Epithelial cell of esophagus (primary cell): Measurements from ENCODE around the gene MUSTN1.
A peak's percentile ranks its signal among the peaks of the same experiment; 100 is the strongest.

Experiments
- DNase-seq: peaks from one replicate; pipeline ENCODE4 v3.0.0; 2010; ENCODE audit warnings: low read depth
- H3K4me3 ChIP-seq: 2 replicates; pipeline ENCODE4 v1.5.1; 2011; ENCODE audit warnings: mild to moderate bottlenecking, low read length, control low read depth
- TF ChIP-seq, protein P1 (sequence below): IDR thresholded peaks from 2 replicates; pipeline ENCODE4 v1.5.1; 2011; ENCODE audit warnings: low read depth, mild to moderate bottlenecking, low read length, control low read depth, inconsistent platforms; ENCODE audit not compliant: insufficient read depth; ENCODE audit errors: missing control alignments

MUSTN1 gene

DNA sequence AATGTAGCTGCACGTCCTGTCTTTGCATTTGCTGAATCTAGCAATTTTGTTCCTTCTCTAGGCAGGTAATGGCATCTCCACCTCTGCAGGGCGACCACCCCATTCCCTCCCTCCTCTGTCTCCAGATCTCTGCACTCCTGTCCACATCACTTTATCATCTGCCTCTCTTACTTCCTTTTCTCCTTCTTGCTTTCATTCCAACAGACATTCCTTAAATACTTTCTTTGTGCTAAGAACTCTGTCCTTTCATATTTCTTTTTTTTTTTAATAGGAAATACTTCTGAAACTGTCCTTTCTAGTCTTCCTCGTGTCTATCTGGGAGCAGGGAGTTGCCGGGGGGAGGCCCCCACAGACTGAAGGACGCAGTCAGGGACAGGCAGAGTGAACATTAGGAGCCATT lies 33.0 kb downstream of the MUSTN1 start:
- TF ChIP-seq, protein P1, sequence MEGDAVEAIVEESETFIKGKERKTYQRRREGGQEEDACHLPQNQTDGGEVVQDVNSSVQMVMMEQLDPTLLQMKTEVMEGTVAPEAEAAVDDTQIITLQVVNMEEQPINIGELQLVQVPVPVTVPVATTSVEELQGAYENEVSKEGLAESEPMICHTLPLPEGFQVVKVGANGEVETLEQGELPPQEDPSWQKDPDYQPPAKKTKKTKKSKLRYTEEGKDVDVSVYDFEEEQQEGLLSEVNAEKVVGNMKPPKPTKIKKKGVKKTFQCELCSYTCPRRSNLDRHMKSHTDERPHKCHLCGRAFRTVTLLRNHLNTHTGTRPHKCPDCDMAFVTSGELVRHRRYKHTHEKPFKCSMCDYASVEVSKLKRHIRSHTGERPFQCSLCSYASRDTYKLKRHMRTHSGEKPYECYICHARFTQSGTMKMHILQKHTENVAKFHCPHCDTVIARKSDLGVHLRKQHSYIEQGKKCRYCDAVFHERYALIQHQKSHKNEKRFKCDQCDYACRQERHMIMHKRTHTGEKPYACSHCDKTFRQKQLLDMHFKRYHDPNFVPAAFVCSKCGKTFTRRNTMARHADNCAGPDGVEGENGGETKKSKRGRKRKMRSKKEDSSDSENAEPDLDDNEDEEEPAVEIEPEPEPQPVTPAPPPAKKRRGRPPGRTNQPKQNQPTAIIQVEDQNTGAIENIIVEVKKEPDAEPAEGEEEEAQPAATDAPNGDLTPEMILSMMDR, result no peak
- DNase-seq, result no peak
- no peak overlapping the region for H3K4me3 ChIP-seq

DNA sequence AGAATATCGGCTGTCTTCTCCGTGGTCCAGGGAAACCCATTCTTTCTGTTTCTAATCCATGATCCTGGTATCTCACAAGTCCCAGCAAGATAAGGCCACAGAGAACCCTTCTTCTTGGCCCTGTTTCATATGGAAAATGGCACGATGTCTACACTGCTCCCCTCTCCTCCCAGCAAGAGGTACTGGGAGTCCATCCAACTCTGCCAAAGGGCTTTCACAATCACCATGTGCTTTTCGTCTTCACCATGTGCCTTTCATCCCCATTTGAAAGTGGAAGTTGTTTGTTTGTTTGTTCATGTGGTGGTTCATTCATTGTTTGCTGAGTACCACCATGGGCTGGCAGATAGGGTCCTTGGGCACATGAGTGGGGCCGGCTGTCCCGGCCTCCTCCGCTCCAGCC lies 34.7 kb downstream of the MUSTN1 start:
- no peak for DNase-seq
- H3K4me3 ChIP-seq, result no peak overlapping the region
- TF ChIP-seq, protein P1, result no peak

DNA sequence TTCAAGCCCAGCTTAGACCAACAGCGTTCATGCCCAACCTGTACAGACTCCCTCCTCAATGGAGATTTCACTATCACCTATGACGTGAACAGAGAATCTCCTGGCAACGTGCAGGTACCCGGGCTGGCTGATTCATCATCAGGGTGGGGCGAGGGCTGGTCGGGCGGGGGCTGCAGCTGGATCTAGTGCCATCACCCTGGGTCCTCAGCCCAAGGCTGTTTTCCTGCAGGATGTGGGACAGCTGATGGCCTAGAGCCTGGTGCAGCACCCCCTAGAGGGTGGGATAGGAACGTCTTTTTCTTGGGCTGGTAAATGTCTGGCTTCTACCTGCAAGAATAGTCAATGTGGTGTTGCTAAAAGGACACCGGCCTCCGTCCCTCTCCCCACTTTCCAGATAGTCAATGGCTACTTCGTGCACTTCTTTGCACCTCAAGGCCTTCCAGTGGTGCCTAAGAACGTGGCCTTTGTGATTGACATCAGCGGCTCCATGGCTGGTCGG lies 35.8 kb downstream of the MUSTN1 start:
- peak; percentile 79 for DNase-seq
- TF ChIP-seq, protein P1, result peak; percentile 57
- no peak overlapping the region for H3K4me3 ChIP-seq

DNA sequence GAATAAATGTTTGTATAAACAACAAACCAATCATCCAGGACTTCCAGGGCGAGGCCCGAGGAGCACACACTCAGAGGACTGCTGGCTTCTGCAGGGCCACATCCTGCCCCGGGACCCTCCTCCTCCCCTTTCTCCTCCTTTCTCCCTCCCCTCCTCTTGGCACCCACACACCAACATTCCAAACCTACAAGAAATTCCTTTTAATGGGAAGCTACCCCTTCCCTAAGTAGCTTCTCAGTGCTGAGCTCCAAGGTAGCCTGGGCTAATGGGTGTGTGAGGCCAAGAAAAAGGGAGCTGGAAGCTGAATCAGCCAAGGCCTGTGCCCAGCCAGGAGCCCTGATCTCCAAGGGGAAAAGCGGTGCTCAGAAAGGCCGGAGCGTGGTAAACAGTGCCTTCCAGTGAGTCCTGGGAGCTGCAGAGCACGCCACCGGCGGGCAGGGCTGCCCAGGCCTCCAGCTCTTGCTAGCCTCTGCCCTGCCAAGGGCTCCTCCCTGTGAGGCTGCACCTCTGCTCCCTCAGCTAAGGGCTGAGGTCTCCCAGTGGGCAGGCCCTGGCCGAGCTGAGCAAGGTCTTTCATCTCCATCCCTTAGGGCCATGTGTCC lies 36.3 kb downstream of the MUSTN1 start:
- no peak overlapping the region for H3K4me3 ChIP-seq
- DNase-seq, result no peak
- TF ChIP-seq, protein P1, result no peak

DNA sequence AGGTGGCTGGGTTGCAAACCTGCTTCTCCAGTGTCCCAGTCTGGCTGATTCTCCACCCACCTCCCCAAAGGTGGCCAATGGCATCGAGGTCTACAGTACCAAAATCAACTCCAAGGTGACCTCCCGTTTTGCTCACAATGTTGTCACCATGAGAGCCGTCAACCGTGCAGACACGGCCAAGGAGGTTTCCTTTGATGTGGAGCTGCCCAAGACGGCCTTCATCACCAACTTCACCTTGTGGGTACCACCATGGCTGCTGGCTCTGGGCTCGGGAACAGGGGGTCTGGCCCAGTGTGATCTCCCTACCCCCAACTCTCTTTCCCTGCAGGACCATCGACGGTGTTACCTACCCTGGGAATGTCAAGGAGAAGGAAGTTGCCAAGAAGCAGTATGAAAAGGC lies 38.4 kb downstream of the MUSTN1 start:
- TF ChIP-seq, protein P1, result no peak
- DNase-seq, result no peak
- no peak overlapping the region for H3K4me3 ChIP-seq

DNA sequence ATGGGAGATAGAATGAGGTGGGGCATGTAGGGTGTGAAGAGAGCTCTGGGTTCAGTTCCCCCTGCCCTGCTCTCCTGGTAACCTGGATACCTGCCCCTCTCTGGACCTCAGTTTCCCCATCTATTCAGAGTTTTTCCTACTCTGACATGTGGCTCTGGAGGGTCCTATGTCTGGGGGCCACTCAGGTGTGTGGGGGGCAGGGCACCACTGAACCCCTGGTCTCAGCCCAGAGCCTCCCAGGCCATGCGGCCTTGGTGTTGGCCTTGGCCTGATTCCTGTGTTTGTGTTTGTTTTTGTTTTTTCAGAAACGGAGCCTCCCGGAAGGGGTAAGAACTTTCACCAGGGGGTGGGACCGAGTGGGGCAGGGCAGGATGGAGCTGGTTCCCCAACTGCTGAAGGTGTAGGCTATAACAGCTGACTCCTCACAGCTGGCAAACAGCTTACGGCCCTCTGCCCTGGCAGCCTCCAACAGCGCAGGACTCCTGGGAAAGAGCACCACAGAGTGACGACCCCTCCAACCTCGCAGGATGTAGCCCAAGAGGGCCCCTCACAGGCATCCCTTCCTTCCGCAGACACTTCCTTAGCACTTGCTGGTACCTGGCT lies 39.4 kb downstream of the MUSTN1 start:
- TF ChIP-seq, protein P1, result no peak
- no peak for DNase-seq
- no peak overlapping the region for H3K4me3 ChIP-seq

DNA sequence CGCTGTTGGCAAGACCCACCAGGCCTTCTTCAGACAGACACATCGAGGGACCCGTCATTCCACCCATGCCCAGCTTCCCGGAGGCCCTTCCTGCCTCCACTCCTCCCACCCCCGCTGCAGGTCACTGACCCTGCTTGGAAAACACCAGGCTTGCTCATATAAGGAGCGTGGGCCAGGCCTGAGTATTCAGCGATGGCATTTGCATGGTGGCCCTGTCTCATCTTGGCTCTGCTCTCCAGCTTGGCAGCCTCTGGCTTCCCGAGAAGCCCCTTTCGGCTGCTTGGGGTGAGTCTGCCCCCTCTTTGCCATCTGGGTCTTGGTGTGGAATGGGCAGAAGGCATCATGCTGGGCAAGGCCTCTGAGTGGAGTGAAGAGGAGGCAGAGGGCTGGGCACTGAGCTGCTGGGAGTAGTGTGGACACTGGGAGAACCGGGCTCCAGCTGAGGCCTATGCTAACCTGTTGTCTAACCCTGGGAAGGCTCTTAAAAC lies 40.2 kb downstream of the MUSTN1 start, which contains the start of gene ITIH3:
Gene ITIH3, plus strand, starts transcription at position 185 of the 488 bp plus-strand sequence. Its CDS starts 8 bp downstream, at position 193.
- H3K4me3 ChIP-seq, result no peak within 1 kb of the TSS
- TF ChIP-seq, protein P1, result no peak
- DNase-seq, result no peak
